Gastroesophageal sphincter (tissue), 2 donors: ENCODE measurements around the gene MATN1.

Experiments used
- EP300 ChIP-seq: sonication (generic); formaldehyde crosslinking; IDR thresholded peaks from one replicate; pipeline ENCODE4 v1.6.1; 2017; ENCODE audit warnings: antibody characterized with exemption, mild to moderate bottlenecking
- POLR2A ChIP-seq, 2 donors: fragments of 450-650 bp; IDR thresholded peaks; one replicate each; pipeline ENCODE4 v1.6.1; 2017; ENCODE audit warnings: antibody characterized with exemption in 2 of 2, mild to moderate bottlenecking in 2 of 2, moderate library complexity in 1 of 2

- TF ChIP-seq POLR2A (IDR thresholded peaks at IDR 0.05) (no peak), EP300 (no peak)
Observed at GRCh38 chr1:30677471-30677870, 45.9 kb downstream of the MATN1 start.
